SW480 (cell line): ENCODE data around the gene BLZF1.
"Not testable (repeated sequence)": the region's sequence is repeated elsewhere in the genome, so short reads cannot be mapped to it uniquely, and the experiment has no call there.

Experiments
- DNase-seq: peaks from one replicate; pipeline ENCODE4 v3.0.0-alpha.2; 2016; ENCODE audit warnings: low spot score

BLZF1 gene

DNA sequence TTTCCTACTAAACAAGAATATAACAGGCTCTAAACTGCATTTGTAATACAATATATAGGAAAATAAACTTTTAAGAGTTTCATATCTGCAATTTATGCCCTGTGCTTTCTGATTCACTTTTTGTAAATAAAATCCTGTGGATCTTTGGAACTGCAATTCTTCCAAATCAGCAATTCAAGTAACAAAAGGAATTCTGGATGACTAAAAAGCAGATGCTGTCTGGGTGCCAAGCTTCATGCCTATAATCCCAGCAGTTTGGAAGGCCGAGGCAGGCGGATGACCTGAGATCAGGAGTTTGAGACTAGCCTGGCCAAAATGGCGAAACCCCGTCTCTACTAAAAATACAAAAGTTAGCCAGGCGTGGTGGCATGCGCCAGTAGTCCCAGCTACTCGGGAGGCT lies 6.7 kb upstream of the BLZF1 start:
- DNase-seq, result no peak

DNA sequence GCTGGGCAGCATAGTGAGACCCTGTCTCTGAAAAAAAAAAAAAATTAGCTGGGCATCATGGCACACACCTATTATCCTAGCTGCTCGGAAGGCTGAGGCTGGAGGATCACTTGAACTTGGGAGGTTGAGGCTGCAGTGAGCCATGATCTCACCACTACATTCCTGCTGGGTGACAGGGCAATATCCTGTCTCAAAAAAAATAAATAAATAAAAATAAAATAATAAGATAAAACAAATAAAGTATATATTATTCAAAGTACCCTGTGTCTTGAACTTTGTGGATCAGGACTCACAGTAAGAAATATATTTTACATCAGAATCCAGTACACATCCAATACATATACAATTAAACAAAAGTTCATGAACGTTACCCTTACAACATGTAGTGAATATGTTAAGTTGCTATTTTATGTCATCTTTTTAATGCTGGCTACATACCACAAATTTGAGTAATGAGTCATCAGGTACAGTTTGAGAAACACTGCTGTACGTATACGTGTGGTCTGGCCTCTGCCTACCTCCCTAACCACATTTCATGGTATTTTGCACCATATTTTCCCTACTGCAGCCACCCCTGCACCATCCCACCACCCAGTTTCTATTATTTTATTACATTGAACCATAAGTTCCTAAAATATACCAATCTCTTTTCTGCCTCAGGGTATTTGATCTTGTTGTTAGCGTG lies 4.8 kb upstream of the BLZF1 start:
- peak; percentile 49 for DNase-seq

DNA sequence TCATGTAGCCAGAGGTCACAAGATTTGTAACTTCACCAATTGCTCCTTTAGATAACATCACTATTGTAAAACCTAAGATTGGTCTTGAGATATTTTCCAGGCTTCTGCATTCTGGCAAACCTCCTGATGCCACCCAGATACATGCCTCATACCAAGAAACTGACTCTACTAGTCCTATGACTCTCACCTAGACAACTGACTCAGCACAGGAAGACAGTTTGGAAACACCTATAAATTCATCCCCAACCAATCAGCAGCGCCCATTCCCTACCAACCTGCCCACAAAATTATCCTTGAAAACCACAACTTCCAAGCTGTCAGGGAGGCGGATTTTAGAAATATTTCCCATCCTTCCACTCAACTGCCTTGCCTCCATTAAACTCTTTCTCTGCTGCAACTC lies 3.0 kb upstream of the BLZF1 start:
- DNase-seq, result no peak

- peak; percentile 1 for DNase-seq
Measured at GRCh38 chr1:169367096-169367685, 804 bp upstream of the BLZF1 start.

GRCh38 chr1:169368406-169368769 lies 393 bp downstream of the BLZF1 start:
- peak; percentile 48 for DNase-seq

- no peak for DNase-seq
Measured at GRCh38 chr1:169371404-169371803, 3.4 kb downstream of the BLZF1 start.

DNA sequence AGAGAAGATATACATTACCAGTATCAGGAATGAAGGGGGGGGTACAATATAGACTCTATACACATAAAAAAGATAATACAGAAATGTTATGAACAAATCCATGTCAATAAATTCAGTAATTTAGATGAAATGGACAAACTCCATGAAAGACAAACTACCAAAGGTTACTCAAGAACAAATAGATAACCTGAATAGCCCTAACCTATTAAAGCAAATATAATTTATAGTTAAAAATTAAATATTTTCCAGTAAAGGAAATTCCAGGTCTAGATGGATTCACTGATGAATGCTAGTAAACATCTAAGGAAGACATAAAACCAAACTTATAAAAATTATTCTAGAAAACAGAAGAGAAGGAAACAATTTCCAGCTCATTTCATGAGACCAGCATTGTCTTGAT lies 13.2 kb downstream of the BLZF1 start:
- no peak for DNase-seq

DNA sequence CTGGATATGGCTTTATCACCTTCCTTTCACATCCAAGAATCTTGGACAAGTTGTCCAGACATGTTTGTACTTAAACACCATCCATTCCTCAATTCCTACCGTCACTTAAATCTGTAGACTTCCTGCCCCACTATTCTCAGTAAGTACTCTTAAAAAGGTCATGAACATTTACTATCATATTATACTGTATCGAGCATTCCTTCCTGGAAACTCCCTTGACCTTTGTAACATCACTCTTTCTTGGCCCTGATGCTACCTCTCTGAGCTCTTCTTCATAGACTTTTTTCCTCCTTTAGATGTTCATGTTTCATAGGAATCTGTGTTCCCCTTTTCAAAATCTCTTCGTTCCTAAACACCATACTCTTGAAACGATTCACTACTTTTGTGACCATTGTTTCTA lies 15.5 kb downstream of the BLZF1 start:
- no peak for DNase-seq

- no peak for DNase-seq
Measured at GRCh38 chr1:169387399-169387798, 19.4 kb downstream of the BLZF1 start.

- no peak for DNase-seq
Measured at GRCh38 chr1:169390303-169390702, 22.3 kb downstream of the BLZF1 start.

DNA sequence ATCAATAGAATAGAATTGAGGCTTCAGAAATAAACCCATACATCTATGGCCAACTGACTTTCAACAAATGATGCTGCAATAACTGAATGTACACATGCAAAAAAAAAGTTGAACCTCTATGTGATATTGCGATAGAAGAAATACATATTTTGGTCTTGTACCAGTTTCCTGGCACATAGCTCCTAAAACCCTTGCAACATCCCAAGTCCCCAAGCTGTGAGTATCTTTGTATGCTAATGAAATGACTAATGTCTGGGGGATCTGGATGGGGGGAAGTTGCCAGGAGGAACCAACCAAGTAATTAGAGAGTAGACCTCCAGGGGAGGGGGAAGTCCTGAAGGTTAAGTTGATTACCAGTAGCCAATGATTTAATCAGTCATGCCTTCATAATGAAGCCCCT lies 24.4 kb downstream of the BLZF1 start:
- no peak for DNase-seq

DNA sequence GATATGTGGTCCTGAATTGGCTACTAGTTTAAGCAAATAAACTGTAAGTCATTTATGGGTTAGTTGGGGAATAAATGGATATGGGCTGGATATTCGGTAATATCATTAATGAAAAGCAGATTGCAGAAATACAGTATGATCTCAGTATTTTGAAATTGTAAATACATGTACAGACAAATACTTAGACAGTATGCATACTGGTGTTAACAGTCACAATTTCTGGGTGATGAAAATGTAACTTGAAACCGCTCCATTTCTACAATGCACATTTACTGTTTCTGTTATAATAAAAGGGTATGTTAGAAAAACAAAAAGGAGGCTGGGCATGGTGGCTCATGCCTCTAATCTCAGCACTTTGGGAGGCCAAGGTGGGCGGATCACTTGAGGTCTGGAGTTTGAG lies 28.0 kb downstream of the BLZF1 start:
- DNase-seq, result no peak

GRCh38 chr1:169402578-169402977 lies 34.6 kb downstream of the BLZF1 start:
- not testable (repeated sequence) for DNase-seq

GRCh38 chr1:169408340-169408739 lies 40.3 kb downstream of the BLZF1 start:
- not testable (repeated sequence) for DNase-seq

GRCh38 chr1:169414952-169415351 lies 47.0 kb downstream of the BLZF1 start:
- DNase-seq, result no peak

- DNase-seq, result no peak
Measured at GRCh38 chr1:169421309-169421708, 53.3 kb downstream of the BLZF1 start.

GRCh38 chr1:169426174-169426705 lies 58.2 kb downstream of the BLZF1 start:
- no peak for DNase-seq

- DNase-seq, result no peak
Measured at GRCh38 chr1:169427081-169427641, 59.2 kb downstream of the BLZF1 start, which contains the start of gene CCDC181. Gene CCDC181, minus strand, starts transcription at chr1:169427474. Its CDS starts 2,547 bp downstream, at chr1:169424927.
